ENCODE data around the gene PLEKHN1. TPM values are rescaled to one million over a fixed set of nuclear protein-coding genes. Genes with fewer than 3 reads are reported as not detected.

The PLEKHN1 gene
- total RNA-seq, 2 donors from 2014 or later: not detected

DNA sequence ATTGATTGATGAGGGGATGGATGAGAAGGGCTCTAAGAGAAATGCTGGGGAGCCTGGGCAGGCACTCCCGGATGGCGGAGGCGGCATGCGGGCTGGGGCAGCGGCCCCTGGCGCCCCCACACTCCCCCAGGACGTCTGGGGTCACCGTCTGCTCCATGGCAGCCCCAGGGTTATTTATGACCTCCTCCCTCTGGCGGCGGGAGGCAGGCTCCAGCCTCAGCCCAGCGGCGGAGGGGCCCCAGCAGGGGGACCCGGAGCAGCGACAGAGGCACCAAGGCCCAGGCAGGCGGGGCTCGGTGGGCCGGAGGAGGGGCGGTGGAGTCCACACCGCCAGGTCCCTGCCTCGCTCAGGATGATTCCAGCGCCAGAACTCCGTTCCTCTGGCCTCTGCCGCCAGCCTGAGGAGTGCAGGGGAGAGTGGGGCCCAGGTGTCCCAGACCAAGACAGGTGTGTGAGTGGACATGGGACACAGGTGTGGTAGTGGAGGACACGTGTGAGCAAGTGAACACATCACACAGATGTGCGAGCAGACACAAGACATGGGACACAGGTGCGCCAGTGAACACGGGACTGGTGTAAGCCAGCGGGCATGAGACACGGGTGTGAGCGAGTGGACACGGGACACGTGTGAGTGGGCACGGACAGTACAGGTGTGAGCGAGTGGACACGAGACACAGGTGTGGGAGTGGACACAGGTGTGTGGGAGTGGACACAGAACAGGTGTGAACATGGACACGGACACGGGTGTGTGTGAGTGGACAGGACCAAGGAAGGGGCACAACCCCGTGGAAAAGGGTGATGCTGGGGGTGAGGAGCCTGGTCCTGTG, 45.1 kb upstream of the PLEKHN1 start:
- peaks cover 0 to 16% of the 10 kb centered on the region in 2 donors for H3K27me3 ChIP-seq
- WGBS, 2 donors: 23 to 55% methylated on average over 17 to 36 of the region's 38 CpGs
- no peaks in the 10 kb centered on the region for H3K9me3 ChIP-seq
- H3K4me3 ChIP-seq: no peak overlapping the region
- H3K4me1 ChIP-seq: peaks cover 61% of the 10 kb centered on the region
- DNase-seq: peak; percentile 61 to 78 (median 71)
- intact Hi-C loops (cut with DNase I): no loop called here
- H3K27ac ChIP-seq: no peak overlapping the region
- ATAC-seq: peak; percentile 69
- no peaks in the 10 kb centered on the region for H3K36me3 ChIP-seq (replicated peaks in 1 of 2; ENCODE audit: insufficient read depth in 1 of 2, low read depth in 2 of 2)
- TF ChIP-seq, protein P1, sequence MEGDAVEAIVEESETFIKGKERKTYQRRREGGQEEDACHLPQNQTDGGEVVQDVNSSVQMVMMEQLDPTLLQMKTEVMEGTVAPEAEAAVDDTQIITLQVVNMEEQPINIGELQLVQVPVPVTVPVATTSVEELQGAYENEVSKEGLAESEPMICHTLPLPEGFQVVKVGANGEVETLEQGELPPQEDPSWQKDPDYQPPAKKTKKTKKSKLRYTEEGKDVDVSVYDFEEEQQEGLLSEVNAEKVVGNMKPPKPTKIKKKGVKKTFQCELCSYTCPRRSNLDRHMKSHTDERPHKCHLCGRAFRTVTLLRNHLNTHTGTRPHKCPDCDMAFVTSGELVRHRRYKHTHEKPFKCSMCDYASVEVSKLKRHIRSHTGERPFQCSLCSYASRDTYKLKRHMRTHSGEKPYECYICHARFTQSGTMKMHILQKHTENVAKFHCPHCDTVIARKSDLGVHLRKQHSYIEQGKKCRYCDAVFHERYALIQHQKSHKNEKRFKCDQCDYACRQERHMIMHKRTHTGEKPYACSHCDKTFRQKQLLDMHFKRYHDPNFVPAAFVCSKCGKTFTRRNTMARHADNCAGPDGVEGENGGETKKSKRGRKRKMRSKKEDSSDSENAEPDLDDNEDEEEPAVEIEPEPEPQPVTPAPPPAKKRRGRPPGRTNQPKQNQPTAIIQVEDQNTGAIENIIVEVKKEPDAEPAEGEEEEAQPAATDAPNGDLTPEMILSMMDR (IDR thresholded peaks at IDR 0.05): peak; percentile 20 to 75 (median 60)
- no peak for TF ChIP-seq POLR2A (IDR thresholded peaks at IDR 0.05)

DNA sequence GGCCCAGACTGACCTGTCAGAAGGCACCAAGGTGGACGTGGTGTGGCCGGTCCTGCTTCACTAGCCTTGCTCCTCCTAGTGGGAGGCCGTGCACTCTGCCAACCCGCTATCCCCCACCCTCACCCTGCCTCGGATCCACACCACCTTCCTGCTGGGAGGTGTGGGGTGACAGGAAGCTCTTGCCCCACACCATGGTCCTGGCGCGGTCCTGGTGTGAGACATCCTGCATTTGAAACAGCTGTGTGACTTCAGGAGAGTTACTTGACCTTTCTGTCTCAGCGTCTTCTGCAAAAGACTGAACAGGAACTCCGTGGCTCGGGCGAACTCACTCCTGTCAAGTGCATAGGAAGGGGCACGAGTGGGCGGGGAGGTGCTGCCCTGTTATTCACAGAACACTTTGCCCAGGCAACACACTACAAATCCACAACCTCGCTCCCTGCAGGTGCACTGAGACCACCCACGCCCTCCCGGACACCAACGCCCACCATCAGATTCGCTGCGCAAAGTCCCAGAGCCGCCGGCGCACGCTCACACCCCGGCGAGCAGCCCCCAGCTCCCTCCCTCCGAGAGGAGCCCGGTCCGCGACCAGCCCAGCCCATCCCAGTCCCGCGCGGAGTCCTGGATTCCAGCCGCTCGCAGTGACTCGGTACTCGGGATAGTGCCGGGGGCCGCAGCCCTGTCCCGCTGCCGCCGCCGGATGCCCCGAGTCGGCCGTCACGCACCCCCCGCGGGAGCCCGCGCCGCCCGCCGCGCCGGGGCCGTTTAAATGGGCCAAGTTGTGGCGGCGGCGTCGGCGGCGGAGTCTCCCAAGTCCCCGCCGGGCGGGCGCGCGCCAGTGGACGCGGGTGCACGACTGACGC, 42.9 kb upstream of the PLEKHN1 start, which contains the start of gene SAMD11:
SAMD11 (plus strand) TSS at position 793 of the 860 bp plus-strand sequence. CDS start 509 bp downstream, outside the sequence.
- ATAC-seq: peak; percentile 75
- no peak within 1 kb of the TSS for H3K27ac ChIP-seq
- H3K36me3 ChIP-seq (replicated peaks in 1 of 2; ENCODE audit: insufficient read depth in 1 of 2, low read depth in 2 of 2): no peaks in the 10 kb centered on the region
- no peak for TF ChIP-seq POLR2A (IDR thresholded peaks at IDR 0.05)
- TF ChIP-seq, protein P1 (IDR thresholded peaks at IDR 0.05): peak in 1 of 7 experiments; percentile 23
- H3K9me3 ChIP-seq: no peaks in the 10 kb centered on the region
- DNase-seq: peak; percentile 80 to 89 (median 84)
- H3K4me1 ChIP-seq: peaks cover 47% of the 10 kb centered on the region
- intact Hi-C loops (cut with DNase I): no loop called here
- 4% methylated on average over 70 of the region's 72 CpGs; no CpG with 5 or more reads in 1 of the 2 donors for WGBS, 2 donors
- H3K27me3 ChIP-seq: peaks cover 0 to 20% of the 10 kb centered on the region in 2 donors
- no peak within 1 kb of the TSS for H3K4me3 ChIP-seq

DNA sequence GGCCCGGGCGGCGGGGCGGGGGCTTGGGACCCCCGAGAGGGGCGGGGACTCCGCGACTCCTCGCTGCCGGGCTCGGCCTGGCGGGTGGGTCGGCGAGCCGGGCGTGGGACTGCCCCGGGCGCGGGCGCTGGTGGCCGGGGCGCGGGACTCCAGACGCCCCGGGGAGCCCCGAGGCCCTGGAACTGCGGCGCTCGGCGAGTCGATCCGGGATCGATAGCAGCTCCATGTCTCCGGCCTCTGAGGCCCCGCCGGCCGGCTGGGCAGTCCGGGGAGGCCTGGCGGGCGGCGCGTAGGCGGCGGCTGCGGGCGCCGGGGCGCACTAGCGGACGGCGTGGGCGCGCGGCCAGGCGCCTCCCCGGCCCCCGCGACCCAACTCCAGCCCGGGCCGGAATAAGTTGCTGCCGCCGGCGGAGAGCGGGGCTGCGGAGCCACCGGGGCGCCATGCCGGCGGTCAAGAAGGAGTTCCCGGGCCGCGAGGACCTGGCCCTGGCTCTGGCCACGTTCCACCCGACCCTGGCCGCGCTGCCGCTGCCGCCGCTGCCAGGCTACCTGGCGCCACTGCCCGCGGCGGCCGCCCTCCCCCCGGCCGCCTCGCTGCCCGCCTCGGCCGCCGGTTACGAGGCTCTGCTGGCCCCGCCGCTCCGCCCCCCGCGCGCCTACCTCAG, 42.2 kb upstream of the PLEKHN1 start:
- Histone ChIP-seq H3K36me3 (replicated peaks in 1 of 2; ENCODE audit: insufficient read depth in 1 of 2, low read depth in 2 of 2) (no peaks in the 10 kb centered on the region), H3K27ac (no peak overlapping the region), H3K4me3 (no peak overlapping the region), H3K4me1 (peaks cover 47% of the 10 kb centered on the region), H3K27me3 (peaks cover 0 to 20% of the 10 kb centered on the region in 2 donors), H3K9me3 (no peaks in the 10 kb centered on the region)
- ATAC-seq (peak; percentile 12), DNase-seq (no peak)
- TF ChIP-seq, protein P1 (IDR thresholded peaks at IDR 0.05): no peak
- no peak for TF ChIP-seq POLR2A (IDR thresholded peaks at IDR 0.05)
- 0% methylated on average over 86 of the region's 98 CpGs; no CpG with 5 or more reads in 1 of the 2 donors for WGBS, 2 donors
- intact Hi-C loops (cut with DNase I): no loop called here

DNA sequence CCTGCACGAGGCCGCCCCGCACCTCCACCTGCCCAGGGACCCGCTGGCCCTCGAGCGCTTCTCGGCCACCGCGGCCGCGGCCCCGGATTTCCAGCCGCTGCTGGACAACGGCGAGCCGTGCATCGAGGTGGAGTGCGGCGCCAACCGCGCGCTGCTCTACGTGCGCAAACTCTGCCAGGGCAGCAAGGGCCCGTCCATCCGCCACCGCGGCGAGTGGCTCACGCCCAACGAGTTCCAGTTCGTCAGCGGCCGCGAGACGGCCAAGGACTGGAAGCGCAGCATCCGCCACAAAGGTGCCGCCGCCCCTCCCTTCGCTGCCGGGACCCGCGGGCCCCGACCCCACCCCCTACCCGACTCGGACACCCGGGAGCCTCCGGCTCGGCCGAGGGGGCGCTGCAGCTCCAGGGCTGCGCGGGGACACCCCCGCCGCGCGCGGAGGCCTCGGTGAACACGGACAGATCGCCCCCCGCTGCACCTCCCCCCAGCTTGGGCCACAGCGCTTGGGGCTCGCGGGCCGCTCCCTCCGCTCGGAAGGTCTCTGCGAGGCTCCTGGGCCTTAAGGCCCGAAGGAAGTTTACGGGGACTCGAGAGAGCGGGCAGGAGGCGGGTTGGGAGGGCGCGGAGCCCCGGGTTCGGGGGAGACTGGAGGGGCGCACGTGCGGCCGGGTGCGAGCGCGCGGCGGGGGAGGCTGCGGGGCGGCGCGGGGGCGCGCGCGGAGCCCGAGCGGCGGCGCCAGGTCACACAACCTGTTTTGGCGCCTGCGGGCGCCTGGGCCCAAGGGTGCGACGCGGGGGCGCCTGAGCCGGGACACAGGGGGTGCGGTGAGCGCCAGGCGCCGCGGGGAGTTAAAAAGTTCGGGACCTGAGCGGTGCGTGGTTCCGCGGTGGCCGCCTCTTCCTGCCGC, 41.4 kb upstream of the PLEKHN1 start:
- Histone ChIP-seq H3K36me3 (replicated peaks in 1 of 2; ENCODE audit: insufficient read depth in 1 of 2, low read depth in 2 of 2) (no peaks in the 10 kb centered on the region), H3K9me3 (no peaks in the 10 kb centered on the region), H3K4me3 (no peak overlapping the region), H3K27me3 (peaks cover 0 to 20% of the 10 kb centered on the region in 2 donors), H3K4me1 (peaks cover 46% of the 10 kb centered on the region), H3K27ac (no peak overlapping the region)
- peak in 3 of 4 donors; percentile 27 to 57 (median 50) for DNase-seq
- peak; percentile 30 for ATAC-seq
- no peak for TF ChIP-seq POLR2A (IDR thresholded peaks at IDR 0.05)
- TF ChIP-seq, protein P1 (IDR thresholded peaks at IDR 0.05): no peak
- intact Hi-C loops (cut with DNase I): no loop called here
- WGBS, 2 donors: 2% methylated on average over 109 of the region's 120 CpGs; no CpG with 5 or more reads in 1 of the 2 donors
